Vagina (tissue), 2 donors: ENCODE measurements around the gene TNFRSF8. TPM values are rescaled to one million over a fixed set of nuclear protein-coding genes. Genes with fewer than 3 reads are reported as not detected.

Experiments used
- DNase-seq, 2 donors: peaks; one replicate each; pipeline ENCODE4 v3.0.0-alpha.2; 2017; ENCODE audit errors: extremely low spot score in 2 of 2
- H3K27ac ChIP-seq: fragments of 200-600 bp; sonication (generic); one replicate; pipeline ENCODE4 v1.5.1; 2019
- H3K27me3 ChIP-seq: fragments of 200-600 bp; sonication (generic); one replicate; pipeline ENCODE4 v1.5.1; 2019
- H3K36me3 ChIP-seq, 2 donors: fragments of 200-600 bp; sonication (generic); one replicate each; pipeline ENCODE4 v1.5.1; 2017 to 2019
- H3K4me1 ChIP-seq: fragments of 200-600 bp; sonication (generic); one replicate; pipeline ENCODE4 v1.5.1; 2019
- H3K4me3 ChIP-seq, 2 donors: fragments of 200-600 bp; sonication (generic); 1 replicate in 1 of 2; 2 replicates in 1 of 2; pipeline ENCODE4 v1.5.1; 2016 to 2019
- H3K9me3 ChIP-seq: fragments of 200-600 bp; sonication (generic); one replicate; pipeline ENCODE4 v1.5.1; 2019
- POLR2A ChIP-seq, 2 donors: fragments of 450-650 bp; IDR thresholded peaks; one replicate each; pipeline ENCODE4 v1.6.1; 2017; ENCODE audit warnings: antibody characterized with exemption in 2 of 2, mild to moderate bottlenecking in 2 of 2, moderate library complexity in 2 of 2
- POLR2AphosphoS5 ChIP-seq, 2 donors: sonication (generic); formaldehyde crosslinking; IDR thresholded peaks; one replicate each; pipeline ENCODE4 v1.9.0; 2017; ENCODE audit warnings: antibody characterized with exemption in 2 of 2, mild to moderate bottlenecking in 2 of 2, low read depth in 1 of 2; ENCODE audit not compliant: insufficient read depth in 1 of 2
- intact Hi-C: fragments of 100-400 bp; cut with DNase I; formaldehyde crosslinking; loops from one replicate; pipeline ENCODE4 v1.15.1; 2023
- total RNA-seq: library from RNA; depleted of rRNA; stranded (reverse); fragments of >200 nt; gene quantifications from one replicate; pipeline ENCODE4 v1.2.3, GENCODE V29; 2016
- TF ChIP-seq, protein P1 (sequence below), 3 experiments: fragments of 450-650 bp in 2 of 3; fragments of 200-600 bp in 1 of 3; sonication (generic) in 1 of 3; IDR thresholded peaks; one replicate each; pipeline ENCODE4 v1.5.1; 2017 to 2019; ENCODE audit warnings: antibody characterized with exemption in 3 of 3, mild to moderate bottlenecking in 2 of 3, moderate library complexity in 2 of 3

The TNFRSF8 gene
- total RNA-seq, 1 donor from 2014 or later: 1.2 TPM

DNA sequence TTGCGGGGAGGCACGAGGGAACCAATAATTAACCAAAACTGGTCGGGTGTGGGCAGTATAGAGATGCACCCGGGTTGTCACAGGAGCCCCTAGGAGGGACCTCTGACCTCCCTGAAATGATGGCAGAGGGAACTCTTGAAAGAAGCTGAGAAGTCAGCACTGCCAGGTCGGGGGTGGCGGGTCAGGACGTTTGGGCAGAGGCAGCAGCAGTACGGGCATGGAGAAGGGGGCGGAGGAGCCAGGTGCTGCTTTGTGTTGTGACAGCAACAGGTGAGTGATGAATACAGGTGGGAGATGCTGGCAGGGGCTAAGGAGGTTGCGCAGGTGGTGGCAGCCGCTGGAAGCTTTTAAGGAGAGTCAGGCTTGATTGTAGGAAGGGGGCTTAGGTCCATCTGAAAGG lies 115.4 kb downstream of the TNFRSF8 start:
- no peak for DNase-seq
- Histone ChIP-seq H3K4me1 (peaks cover 91% of the 10 kb centered on the region), H3K36me3 (no peaks in the 10 kb centered on the region), H3K27me3 (no peaks in the 10 kb centered on the region), H3K27ac (peak overlapping the region; percentile 80), H3K9me3 (no peaks in the 10 kb centered on the region), H3K4me3 (no peak overlapping the region)
- no peak for TF ChIP-seq POLR2A (IDR thresholded peaks at IDR 0.05)
- TF ChIP-seq, protein P1, sequence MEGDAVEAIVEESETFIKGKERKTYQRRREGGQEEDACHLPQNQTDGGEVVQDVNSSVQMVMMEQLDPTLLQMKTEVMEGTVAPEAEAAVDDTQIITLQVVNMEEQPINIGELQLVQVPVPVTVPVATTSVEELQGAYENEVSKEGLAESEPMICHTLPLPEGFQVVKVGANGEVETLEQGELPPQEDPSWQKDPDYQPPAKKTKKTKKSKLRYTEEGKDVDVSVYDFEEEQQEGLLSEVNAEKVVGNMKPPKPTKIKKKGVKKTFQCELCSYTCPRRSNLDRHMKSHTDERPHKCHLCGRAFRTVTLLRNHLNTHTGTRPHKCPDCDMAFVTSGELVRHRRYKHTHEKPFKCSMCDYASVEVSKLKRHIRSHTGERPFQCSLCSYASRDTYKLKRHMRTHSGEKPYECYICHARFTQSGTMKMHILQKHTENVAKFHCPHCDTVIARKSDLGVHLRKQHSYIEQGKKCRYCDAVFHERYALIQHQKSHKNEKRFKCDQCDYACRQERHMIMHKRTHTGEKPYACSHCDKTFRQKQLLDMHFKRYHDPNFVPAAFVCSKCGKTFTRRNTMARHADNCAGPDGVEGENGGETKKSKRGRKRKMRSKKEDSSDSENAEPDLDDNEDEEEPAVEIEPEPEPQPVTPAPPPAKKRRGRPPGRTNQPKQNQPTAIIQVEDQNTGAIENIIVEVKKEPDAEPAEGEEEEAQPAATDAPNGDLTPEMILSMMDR (IDR thresholded peaks at IDR 0.05): no peak
- TF ChIP-seq POLR2AphosphoS5 (IDR thresholded peaks at IDR 0.05; ENCODE audit: insufficient read depth in 1 of 2, low read depth in 1 of 2): no peak
- intact Hi-C loops: no loop called here

- Histone ChIP-seq H3K27ac (peak overlapping the region; percentile 80), H3K4me1 (peaks cover 92% of the 10 kb centered on the region), H3K27me3 (no peaks in the 10 kb centered on the region), H3K36me3 (no peaks in the 10 kb centered on the region), H3K9me3 (no peaks in the 10 kb centered on the region), H3K4me3 (no peak overlapping the region)
- intact Hi-C loops: no loop called here
- DNase-seq: no peak
- TF ChIP-seq POLR2A (IDR thresholded peaks at IDR 0.05) (no peak), POLR2AphosphoS5 (IDR thresholded peaks at IDR 0.05; ENCODE audit: insufficient read depth in 1 of 2, low read depth in 1 of 2) (no peak)
- TF ChIP-seq, protein P1 (IDR thresholded peaks at IDR 0.05): no peak
Observed at GRCh38 chr1:12179111-12179519, 116.0 kb downstream of the TNFRSF8 start.

- Histone ChIP-seq H3K9me3 (no peaks in the 10 kb centered on the region), H3K27me3 (no peaks in the 10 kb centered on the region), H3K4me1 (peaks cover 94% of the 10 kb centered on the region), H3K27ac (peak overlapping the region; percentile 80), H3K4me3 (no peak overlapping the region), H3K36me3 (no peaks in the 10 kb centered on the region)
- intact Hi-C loops: no loop called here
- DNase-seq: no peak
- TF ChIP-seq, protein P1 (IDR thresholded peaks at IDR 0.05): no peak
- TF ChIP-seq POLR2A (IDR thresholded peaks at IDR 0.05) (no peak), POLR2AphosphoS5 (IDR thresholded peaks at IDR 0.05; ENCODE audit: insufficient read depth in 1 of 2, low read depth in 1 of 2) (no peak)
Observed at GRCh38 chr1:12179676-12180075, 116.6 kb downstream of the TNFRSF8 start.

GRCh38 chr1:12180315-12180714 lies 117.2 kb downstream of the TNFRSF8 start:
- intact Hi-C loops: no loop called here
- DNase-seq: no peak
- peak in 1 of 2 donors; percentile 63 for TF ChIP-seq POLR2AphosphoS5 (IDR thresholded peaks at IDR 0.05; ENCODE audit: insufficient read depth in 1 of 2, low read depth in 1 of 2)
- TF ChIP-seq, protein P1 (IDR thresholded peaks at IDR 0.05): no peak
- H3K27ac ChIP-seq: peak overlapping the region; percentile 80
- peaks cover 94% of the 10 kb centered on the region for H3K4me1 ChIP-seq
- H3K36me3 ChIP-seq: no peaks in the 10 kb centered on the region
- no peaks in the 10 kb centered on the region for H3K9me3 ChIP-seq
- no peaks in the 10 kb centered on the region for H3K27me3 ChIP-seq
- H3K4me3 ChIP-seq: no peak overlapping the region

GRCh38 chr1:12180903-12181302 lies 117.8 kb downstream of the TNFRSF8 start:
- Histone ChIP-seq H3K27me3 (no peaks in the 10 kb centered on the region), H3K27ac (peak overlapping the region; percentile 80), H3K36me3 (no peaks in the 10 kb centered on the region), H3K4me3 (no peak overlapping the region), H3K4me1 (peaks cover 94% of the 10 kb centered on the region), H3K9me3 (no peaks in the 10 kb centered on the region)
- TF ChIP-seq, protein P1 (IDR thresholded peaks at IDR 0.05): no peak
- no peak for TF ChIP-seq POLR2A (IDR thresholded peaks at IDR 0.05)
- DNase-seq: no peak
- intact Hi-C loops: no loop called here
